ENCODE data around the gene UTP3. TPM values are rescaled to one million over a fixed set of nuclear protein-coding genes. Genes with fewer than 3 reads are reported as not detected.
A peak's percentile ranks its signal among the peaks of the same experiment; 100 is the strongest.
"Not testable (repeated sequence)": the region's sequence is repeated elsewhere in the genome, so short reads cannot be mapped to it uniquely, and the experiment has no call there.

UTP3 gene
- total RNA-seq, 1 donor from 2014 or later: 26.4 TPM

- no peak overlapping the region for H3K27ac Mint-ChIP-seq
- DNase-seq (ENCODE audit: extremely low spot score, unreplicated experiment): no peak
- peaks cover 24% of the 10 kb centered on the region for H3K4me1 Mint-ChIP-seq (ENCODE audit: unreplicated experiment)
- TF ChIP-seq, protein P1, sequence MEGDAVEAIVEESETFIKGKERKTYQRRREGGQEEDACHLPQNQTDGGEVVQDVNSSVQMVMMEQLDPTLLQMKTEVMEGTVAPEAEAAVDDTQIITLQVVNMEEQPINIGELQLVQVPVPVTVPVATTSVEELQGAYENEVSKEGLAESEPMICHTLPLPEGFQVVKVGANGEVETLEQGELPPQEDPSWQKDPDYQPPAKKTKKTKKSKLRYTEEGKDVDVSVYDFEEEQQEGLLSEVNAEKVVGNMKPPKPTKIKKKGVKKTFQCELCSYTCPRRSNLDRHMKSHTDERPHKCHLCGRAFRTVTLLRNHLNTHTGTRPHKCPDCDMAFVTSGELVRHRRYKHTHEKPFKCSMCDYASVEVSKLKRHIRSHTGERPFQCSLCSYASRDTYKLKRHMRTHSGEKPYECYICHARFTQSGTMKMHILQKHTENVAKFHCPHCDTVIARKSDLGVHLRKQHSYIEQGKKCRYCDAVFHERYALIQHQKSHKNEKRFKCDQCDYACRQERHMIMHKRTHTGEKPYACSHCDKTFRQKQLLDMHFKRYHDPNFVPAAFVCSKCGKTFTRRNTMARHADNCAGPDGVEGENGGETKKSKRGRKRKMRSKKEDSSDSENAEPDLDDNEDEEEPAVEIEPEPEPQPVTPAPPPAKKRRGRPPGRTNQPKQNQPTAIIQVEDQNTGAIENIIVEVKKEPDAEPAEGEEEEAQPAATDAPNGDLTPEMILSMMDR (conservative IDR thresholded peaks at IDR 0.05): no peak
- no peak overlapping the region for H3K4me3 Mint-ChIP-seq
- no peaks in the 10 kb centered on the region for H3K9me3 Mint-ChIP-seq
- peaks cover 9% of the 10 kb centered on the region for H3K36me3 Mint-ChIP-seq
- no peaks in the 10 kb centered on the region for H3K27me3 Mint-ChIP-seq
These were observed 36.1 kb downstream of the UTP3 start for GRCh38 chr4:70724463-70724862.

GRCh38 chr4:70725633-70726032, 37.3 kb downstream of the UTP3 start:
- Mint-ChIP-seq H3K36me3 (peaks cover 9% of the 10 kb centered on the region), H3K27me3 (no peaks in the 10 kb centered on the region), H3K4me3 (no peak overlapping the region), H3K9me3 (no peaks in the 10 kb centered on the region), H3K27ac (no peak overlapping the region), H3K4me1 (ENCODE audit: unreplicated experiment) (peaks cover 24% of the 10 kb centered on the region)
- DNase-seq (ENCODE audit: extremely low spot score, unreplicated experiment): no peak
- TF ChIP-seq, protein P1 (conservative IDR thresholded peaks at IDR 0.05): no peak

GRCh38 chr4:70726515-70726914, 38.2 kb downstream of the UTP3 start:
- H3K36me3 Mint-ChIP-seq; H3K27me3 Mint-ChIP-seq; H3K27ac Mint-ChIP-seq; H3K9me3 Mint-ChIP-seq; H3K4me3 Mint-ChIP-seq; DNase-seq (ENCODE audit: extremely low spot score, unreplicated experiment): not testable (repeated sequence)
- H3K4me1 Mint-ChIP-seq (ENCODE audit: unreplicated experiment): peaks cover 22% of the 10 kb centered on the region

GRCh38 chr4:70728091-70728490, 39.8 kb downstream of the UTP3 start:
- H3K36me3 Mint-ChIP-seq: peaks cover 13% of the 10 kb centered on the region
- no peaks in the 10 kb centered on the region for H3K9me3 Mint-ChIP-seq
- H3K4me3 Mint-ChIP-seq: no peak overlapping the region
- no peak for DNase-seq (ENCODE audit: extremely low spot score, unreplicated experiment)
- peaks cover 13% of the 10 kb centered on the region for H3K4me1 Mint-ChIP-seq (ENCODE audit: unreplicated experiment)
- H3K27ac Mint-ChIP-seq: no peak overlapping the region
- H3K27me3 Mint-ChIP-seq: no peaks in the 10 kb centered on the region
- TF ChIP-seq, protein P1 (conservative IDR thresholded peaks at IDR 0.05): no peak

- not testable (repeated sequence) for H3K27ac Mint-ChIP-seq; H3K9me3 Mint-ChIP-seq; H3K36me3 Mint-ChIP-seq; H3K27me3 Mint-ChIP-seq; DNase-seq (ENCODE audit: extremely low spot score, unreplicated experiment); H3K4me3 Mint-ChIP-seq
- H3K4me1 Mint-ChIP-seq (ENCODE audit: unreplicated experiment): peaks cover 13% of the 10 kb centered on the region
These were observed 44.5 kb downstream of the UTP3 start for GRCh38 chr4:70732878-70733277.

DNA sequence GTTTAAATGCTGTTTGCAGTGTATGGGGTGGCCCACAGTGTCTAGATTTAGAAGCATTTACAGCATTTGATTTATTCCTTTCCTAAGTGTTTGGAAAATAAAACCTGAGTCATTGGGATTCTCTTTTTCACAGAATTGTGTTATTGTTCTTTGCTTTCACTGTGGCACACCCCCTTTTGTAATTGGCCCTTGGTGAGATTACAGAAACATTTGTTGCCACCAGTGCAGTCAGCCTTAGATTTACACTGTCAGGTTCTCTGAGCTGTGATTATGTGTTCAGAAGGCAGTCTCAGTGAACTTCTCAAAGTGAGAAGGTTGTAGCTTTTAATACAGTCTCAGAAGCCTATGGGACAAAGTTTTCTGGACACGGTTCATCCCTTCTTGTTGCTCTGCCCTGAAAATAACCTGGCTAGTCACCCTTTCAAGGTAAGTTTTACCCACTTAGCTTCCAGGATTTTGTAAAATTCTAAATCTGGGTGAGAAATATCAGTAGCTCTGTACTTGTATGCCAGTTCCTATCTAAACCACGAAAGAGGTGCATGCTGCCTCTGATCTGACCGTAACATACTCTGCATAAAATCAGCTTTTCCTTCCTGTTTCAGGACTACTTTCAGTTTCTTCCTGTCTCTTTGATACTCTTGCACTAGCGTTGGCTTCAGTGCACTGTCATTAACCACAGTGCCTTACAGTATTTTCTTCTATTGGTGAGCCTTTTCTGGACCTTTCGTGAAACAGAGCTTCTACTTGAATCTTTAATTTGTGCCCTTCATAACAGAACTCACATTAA, 46.0 kb downstream of the UTP3 start:
- Mint-ChIP-seq H3K27me3 (no peaks in the 10 kb centered on the region), H3K27ac (peak overlapping the region; percentile 40), H3K4me3 (peak overlapping the region; percentile 16), H3K9me3 (no peaks in the 10 kb centered on the region), H3K4me1 (ENCODE audit: unreplicated experiment) (peaks cover 13% of the 10 kb centered on the region), H3K36me3 (peaks cover 4% of the 10 kb centered on the region)
- DNase-seq (ENCODE audit: extremely low spot score, unreplicated experiment): no peak
- TF ChIP-seq, protein P1 (conservative IDR thresholded peaks at IDR 0.05): no peak

All from type B pancreatic cell (in vitro differentiated cells).